Common myeloid progenitor, CD34-positive (primary cell): ENCODE measurements around the gene BCL11A.

Experiments used
- CTCF ChIA-PET: fragments of 350-600 bp; sonication (Branson Sonifier 250); formaldehyde crosslinking; loops from one replicate; lab custom pipeline; 2021; ENCODE audit warnings: antibody characterized with exemption; lab: Charles Lee
- POLR2A ChIA-PET: fragments of 350-600 bp; sonication (Branson Sonifier 250); formaldehyde crosslinking; loops from one replicate; lab custom pipeline; 2021; ENCODE audit warnings: antibody characterized with exemption; lab: Charles Lee
- DNase-seq, 3 donors: peaks; one replicate each; pipeline versions ENCODE4 v3.0.0 to v3.0.0-alpha.2; 2013
- H3K27ac ChIP-seq, 2 experiments: 1 replicate in 1 of 2; 2 replicates in 1 of 2; pipeline ENCODE4 v1.7.0; 2013; ENCODE audit warnings: inconsistent platforms in 2 of 2, low read length in 2 of 2, mild to moderate bottlenecking in 2 of 2, low read depth in 1 of 2, moderate library complexity in 1 of 2; ENCODE audit not compliant: severe bottlenecking in 2 of 2, insufficient read depth in 1 of 2, poor library complexity in 1 of 2
- H3K27me3 ChIP-seq, 5 experiments: replicated peaks in 2 of 5; 1 replicate in 3 of 5; 2 replicates in 2 of 5; pipeline versions ENCODE4 v1.6.1 to v1.7.0; 2013; ENCODE audit warnings: low read length in 4 of 5, mild to moderate bottlenecking in 2 of 5, moderate library complexity in 2 of 5, inconsistent platforms in 1 of 5; ENCODE audit not compliant: insufficient read depth in 5 of 5, control insufficient read depth in 4 of 5
- H3K36me3 ChIP-seq, 4 experiments: 1 replicate in 2 of 4; 2 replicates in 2 of 4; pipeline versions ENCODE4 v1.6.1 to v1.7.0; 2013; ENCODE audit warnings: low read length in 3 of 4, control low read depth in 1 of 4, mild to moderate bottlenecking in 1 of 4; ENCODE audit not compliant: control insufficient read depth in 4 of 4, insufficient read depth in 4 of 4
- H3K4me1 ChIP-seq, 4 experiments: 1 replicate in 3 of 4; 2 replicates in 1 of 4; pipeline versions ENCODE4 v1.6.1 to v1.7.1; 2013; ENCODE audit warnings: low read length in 3 of 4, mild to moderate bottlenecking in 3 of 4, control low read depth in 1 of 4, inconsistent platforms in 1 of 4, moderate library complexity in 1 of 4; ENCODE audit not compliant: control insufficient read depth in 4 of 4, insufficient read depth in 4 of 4; ENCODE audit errors: control extremely low read depth in 1 of 4
- H3K4me3 ChIP-seq, 7 experiments: 1 replicate in 4 of 7; 2 replicates in 3 of 7; pipeline versions ENCODE4 v1.5.1 to v1.7.0; 2013; ENCODE audit warnings: mild to moderate bottlenecking in 7 of 7, low read length in 6 of 7, moderate library complexity in 6 of 7, inconsistent platforms in 2 of 7, low read depth in 2 of 7, control low read depth in 1 of 7; ENCODE audit not compliant: insufficient read depth in 4 of 7, control insufficient read depth in 1 of 7; ENCODE audit errors: extremely low read depth in 1 of 7
- H3K9me3 ChIP-seq, 5 experiments: 1 replicate in 4 of 5; 2 replicates in 1 of 5; pipeline versions ENCODE4 v1.6.1 to v1.7.1; 2013; ENCODE audit warnings: low read length in 4 of 5, mild to moderate bottlenecking in 2 of 5, inconsistent platforms in 1 of 5, low read depth in 1 of 5, moderate library complexity in 1 of 5; ENCODE audit not compliant: control insufficient read depth in 4 of 5, insufficient read depth in 2 of 5; ENCODE audit errors: control extremely low read depth in 1 of 5
- WGBS: methylation state at CpG from one replicate; pipeline ENCODE4 v1.1.5; 2013; ENCODE audit not compliant: insufficient coverage; 5-methylcytosine and 5-hydroxymethylcytosine counted together

BCL11A gene

DNA sequence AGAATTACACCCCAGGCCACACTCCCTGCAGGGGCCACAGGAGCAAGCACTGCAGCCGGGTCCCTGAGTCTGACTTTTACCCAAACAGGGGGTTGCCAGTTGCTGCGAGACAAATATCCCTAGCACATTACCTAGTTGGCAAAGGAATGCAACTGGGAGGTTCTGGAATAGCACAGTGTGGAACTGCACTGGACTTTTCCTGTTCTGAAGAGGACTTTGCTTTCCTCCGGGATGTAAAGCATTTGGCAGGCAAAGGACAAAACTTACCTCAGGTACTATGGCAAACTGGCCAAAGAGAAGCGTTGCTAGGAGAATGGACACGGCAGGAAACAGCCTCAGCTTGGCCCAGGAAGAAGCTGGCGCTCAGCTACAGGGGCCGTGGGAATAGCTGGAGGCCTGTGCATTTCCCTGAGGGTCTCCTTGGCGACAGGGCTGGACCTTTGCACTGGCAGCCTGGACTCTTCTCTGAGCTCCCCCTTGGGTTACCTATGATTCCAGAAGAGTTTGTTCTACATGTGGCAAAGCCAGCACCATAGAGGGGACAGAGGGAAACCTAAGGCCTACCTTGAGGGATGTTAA lies 45.0 kb downstream of the BCL11A start:
- Histone ChIP-seq H3K27me3 (no peaks in the 10 kb centered on the region), H3K4me3 (no peak overlapping the region), H3K4me1 (peaks cover 0 to 71% (median 26%) of the 10 kb centered on the region in 4 experiments), H3K9me3 (no peaks in the 10 kb centered on the region), H3K36me3 (peaks cover 5 to 90% (median 29%) of the 10 kb centered on the region in 4 experiments), H3K27ac (peak overlapping the region in 1 of 2 experiments; percentile 63)
- ChIA-PET CTCF (interaction anchor here (0.7 to 4.5 kb wide), 12 partner anchors 9 to 506 kb away, joined by 3 to 24 read pairs (median 4); no protein-coding TSS in a partner anchor), POLR2A (no interaction called here)
- WGBS: 79% methylated on average over 8 of the region's 8 CpGs
- no peak for DNase-seq

DNA sequence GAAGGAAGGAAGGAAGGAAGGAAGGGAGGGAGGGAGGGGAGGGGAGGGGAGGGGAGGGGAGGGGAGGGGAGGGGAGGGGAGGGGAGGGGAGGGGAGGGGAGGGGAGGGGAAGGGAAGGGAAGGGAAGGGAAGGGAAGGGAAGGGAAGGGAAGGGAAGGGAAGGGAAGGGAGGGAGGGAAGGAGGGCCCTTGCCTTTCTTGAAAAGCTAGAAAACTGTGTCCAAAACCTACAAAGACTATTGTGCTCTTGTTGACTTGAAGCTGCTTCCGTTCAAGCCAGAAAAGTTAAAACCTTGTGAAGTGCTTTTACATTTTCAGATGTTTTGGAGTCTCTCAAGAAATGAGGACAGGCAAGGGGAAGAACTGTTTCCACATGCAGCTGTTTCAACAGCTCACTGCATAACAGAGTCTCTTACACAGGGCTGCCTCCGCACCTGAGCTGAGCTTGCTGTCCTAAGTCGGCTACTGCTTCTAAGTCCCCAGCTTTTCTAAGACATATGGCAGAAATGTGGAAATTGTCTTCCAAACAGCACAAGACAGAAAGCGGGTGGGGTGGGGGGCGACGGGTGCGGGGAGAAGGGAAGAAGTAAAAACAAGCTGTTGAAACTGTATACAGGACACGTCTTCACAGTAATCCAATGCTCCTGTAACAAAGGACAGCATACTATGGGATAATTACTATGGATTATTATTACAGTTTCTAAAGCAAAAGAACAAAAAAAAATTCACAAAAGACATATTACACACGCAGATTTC lies 46.1 kb downstream of the BCL11A start:
- WGBS: 94% methylated on average over 8 of the region's 9 CpGs
- DNase-seq: no peak
- ChIA-PET CTCF (interaction anchor here (0.7 to 4.5 kb wide), 12 partner anchors 10 to 505 kb away, joined by 3 to 24 read pairs (median 4); no protein-coding TSS in a partner anchor), POLR2A (interaction anchor here (0.5 kb wide), 1 partner anchor 13 kb away, joined by 5 read pairs; no protein-coding TSS in a partner anchor)
- Histone ChIP-seq H3K4me1 (peaks cover 0 to 62% (median 25%) of the 10 kb centered on the region in 4 experiments), H3K9me3 (no peaks in the 10 kb centered on the region), H3K27me3 (no peaks in the 10 kb centered on the region), H3K36me3 (peaks cover 9 to 88% (median 32%) of the 10 kb centered on the region in 4 experiments), H3K4me3 (no peak overlapping the region), H3K27ac (peak overlapping the region in 1 of 2 experiments; percentile 22)

DNA sequence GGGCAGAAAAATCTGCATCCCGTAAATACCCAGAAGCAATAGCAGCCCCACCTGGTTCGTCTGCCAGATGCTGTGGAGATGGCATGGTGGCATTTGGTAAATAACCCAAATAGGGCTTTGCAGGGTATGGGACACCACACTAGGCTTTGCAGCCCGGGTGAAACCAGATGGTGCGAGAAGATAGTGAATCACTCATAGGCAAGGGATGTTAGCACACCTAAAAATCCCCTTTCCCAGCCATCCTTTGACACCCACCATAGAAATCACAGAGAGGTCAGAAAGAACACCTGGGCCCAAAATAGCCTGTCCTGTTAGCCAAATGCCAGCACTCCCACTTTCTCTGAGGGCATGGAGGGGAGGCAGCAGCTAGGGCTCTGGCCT lies 47.6 kb downstream of the BCL11A start:
- H3K4me3 ChIP-seq: no peak overlapping the region
- peak in 2 of 3 donors; percentile 52 to 62 for DNase-seq
- H3K27me3 ChIP-seq: no peaks in the 10 kb centered on the region
- peak overlapping the region; percentile 4 to 44 for H3K27ac ChIP-seq
- peaks cover under 1 to 55% (median 19%) of the 10 kb centered on the region in 4 experiments for H3K4me1 ChIP-seq
- H3K36me3 ChIP-seq: peaks cover 10 to 86% (median 30%) of the 10 kb centered on the region in 4 experiments
- no peaks in the 10 kb centered on the region for H3K9me3 ChIP-seq
- WGBS: 86% methylated on average over 4 of the region's 4 CpGs
- CTCF ChIA-PET: interaction anchor here (1.3 to 4.5 kb wide), 2 partner anchors 10 to 12 kb away, joined by 3 to 24 read pairs; no protein-coding TSS in a partner anchor
- POLR2A ChIA-PET: interaction anchor here (0.6 kb wide), 1 partner anchor 406 kb away, joined by 3 read pairs; no protein-coding TSS in a partner anchor

DNA sequence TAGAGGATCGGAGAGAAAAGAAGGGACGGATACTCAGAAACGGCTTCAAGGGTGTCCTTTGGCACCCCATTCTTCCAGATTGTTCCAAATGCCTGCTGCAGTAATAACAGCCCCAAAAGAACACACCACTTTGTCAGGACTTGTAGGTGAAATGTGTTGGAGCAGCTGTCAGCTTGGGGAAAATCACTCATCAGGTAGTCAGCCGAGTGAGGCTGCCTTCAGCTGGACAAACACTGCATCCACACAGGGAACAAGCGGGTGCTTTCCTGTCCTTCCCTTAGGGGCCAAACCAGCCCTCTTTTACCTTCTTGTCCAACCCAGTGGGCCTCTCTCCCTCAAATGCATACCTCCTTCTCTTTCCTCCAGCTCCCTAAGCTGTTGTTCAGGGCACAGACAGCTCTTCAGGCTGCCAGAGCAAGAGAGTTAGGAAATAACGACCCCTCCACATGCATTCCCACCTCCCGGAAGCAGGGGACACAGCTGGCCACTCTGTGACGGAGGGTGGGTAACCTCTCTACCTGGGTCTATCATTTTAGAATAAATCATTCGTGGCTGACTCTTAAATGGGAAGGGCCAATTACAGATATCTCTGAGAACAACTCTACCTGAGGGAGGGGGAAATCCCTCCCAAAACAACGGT lies 48.1 kb downstream of the BCL11A start:
- WGBS: 82% methylated on average over 3 of the region's 10 CpGs

DNA sequence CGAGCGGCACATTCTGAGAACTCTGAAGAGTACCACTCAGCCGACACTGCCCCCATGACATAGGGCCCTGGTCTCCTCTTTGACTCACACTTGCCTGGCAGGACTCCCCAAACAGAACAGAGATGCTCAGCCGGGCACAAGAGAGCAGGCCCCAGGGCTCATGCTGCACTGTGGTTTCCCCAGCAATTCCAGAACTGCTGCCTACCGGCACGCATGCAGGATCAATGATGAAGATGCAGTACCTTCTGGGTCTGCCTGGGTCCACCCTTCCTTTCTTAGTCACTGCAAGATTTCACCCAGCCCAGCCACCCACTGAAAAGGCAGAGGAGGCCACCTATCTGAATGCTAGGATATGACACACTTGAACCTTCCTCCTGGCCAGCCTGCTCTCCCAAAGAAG lies 49.4 kb downstream of the BCL11A start:
- WGBS: 90% methylated on average over 5 of the region's 6 CpGs
- POLR2A ChIA-PET: interaction anchor here (0.6 kb wide), 1 partner anchor 121 kb away, joined by 3 read pairs; no protein-coding TSS in a partner anchor
- no peaks in the 10 kb centered on the region for H3K27me3 ChIP-seq
- DNase-seq: peak in 2 of 3 donors; percentile 13 to 26
- H3K4me1 ChIP-seq: peaks cover 6 to 63% (median 29%) of the 10 kb centered on the region in 4 experiments
- H3K9me3 ChIP-seq: no peaks in the 10 kb centered on the region
- H3K27ac ChIP-seq: peak overlapping the region in 1 of 2 experiments; percentile 44
- CTCF ChIA-PET: interaction anchor here (0.7 to 1.3 kb wide), 5 partner anchors 13 to 96 kb away, joined by 3 to 9 read pairs (median 3); no protein-coding TSS in a partner anchor
- no peak overlapping the region for H3K4me3 ChIP-seq
- H3K36me3 ChIP-seq: peaks cover 10 to 85% (median 34%) of the 10 kb centered on the region in 4 experiments

More for the DNA sequence above, 48.1 kb downstream of the BCL11A start:
- DNase-seq: no peak
- CTCF ChIA-PET: interaction anchor here (0.9 to 1.3 kb wide), 5 partner anchors 9 to 25 kb away, joined by 3 to 9 read pairs (median 3); no protein-coding TSS in a partner anchor
- peak overlapping the region; percentile 4 to 44 for H3K27ac ChIP-seq
- POLR2A ChIA-PET: interaction anchor here (0.6 kb wide), 1 partner anchor 405 kb away, joined by 3 read pairs; no protein-coding TSS in a partner anchor
- peaks cover 10 to 86% (median 31%) of the 10 kb centered on the region in 4 experiments for H3K36me3 ChIP-seq
- H3K27me3 ChIP-seq: no peaks in the 10 kb centered on the region
- H3K9me3 ChIP-seq: no peaks in the 10 kb centered on the region
- H3K4me3 ChIP-seq: no peak overlapping the region
- peaks cover 4 to 59% (median 19%) of the 10 kb centered on the region in 4 experiments for H3K4me1 ChIP-seq

DNA sequence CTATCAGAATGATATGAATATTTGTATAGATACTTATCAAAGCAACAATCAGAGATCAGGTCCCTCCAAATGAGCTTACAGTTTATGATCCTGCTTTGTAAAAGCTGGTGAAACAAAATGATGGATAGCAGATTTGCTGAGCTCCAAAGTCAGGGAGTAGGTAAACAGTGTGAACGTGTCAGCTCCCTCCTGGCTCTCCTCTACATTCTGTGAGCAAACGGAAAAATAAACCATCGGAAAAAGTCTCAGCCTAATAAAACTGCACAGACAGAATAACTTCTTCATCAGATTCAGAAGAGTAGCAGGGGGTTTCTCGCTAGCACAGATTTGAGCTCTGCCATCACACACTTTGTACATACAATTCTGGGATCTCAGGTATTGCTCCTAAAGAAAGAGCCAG lies 51.3 kb downstream of the BCL11A start:
- Histone ChIP-seq H3K27ac (no peak overlapping the region), H3K9me3 (no peaks in the 10 kb centered on the region), H3K4me1 (peaks cover 7 to 60% (median 35%) of the 10 kb centered on the region in 4 experiments), H3K27me3 (no peaks in the 10 kb centered on the region), H3K36me3 (peaks cover 9 to 81% (median 33%) of the 10 kb centered on the region in 4 experiments), H3K4me3 (no peak overlapping the region)
- no peak for DNase-seq
- CTCF ChIA-PET: interaction anchor here (0.8 to 1.3 kb wide), 5 partner anchors 9 to 43 kb away, joined by 3 to 4 read pairs (median 4); no protein-coding TSS in a partner anchor
- POLR2A ChIA-PET: no interaction called here
- WGBS: 100% methylated on average over 3 of the region's 4 CpGs
